Nephron progenitor cell (in vitro differentiated cells): ENCODE measurements around the gene SUMF1.

ENCODE experiments used
- DNase-seq: peaks from one replicate; pipeline ENCODE4 v3.0.0; 2021
- H3K27ac Mint-ChIP-seq: 2 replicates; pipeline ENCODE4 v1.8.0; 2021; ENCODE audit warnings: mild to moderate bottlenecking, moderate library complexity, mixed read lengths
- H3K27me3 Mint-ChIP-seq: 2 replicates; pipeline ENCODE4 v1.8.0; 2021; ENCODE audit warnings: mild to moderate bottlenecking, low read depth, mixed read lengths; ENCODE audit not compliant: poor library complexity
- H3K36me3 Mint-ChIP-seq: 2 replicates; pipeline ENCODE4 v1.8.0; 2021; ENCODE audit warnings: low read depth, mixed read lengths
- H3K4me1 Mint-ChIP-seq: 2 replicates; pipeline ENCODE4 v1.8.0; 2021; ENCODE audit warnings: mixed read lengths
- H3K4me3 Mint-ChIP-seq: 2 replicates; pipeline ENCODE4 v1.8.0; 2021; ENCODE audit warnings: mild to moderate bottlenecking, moderate library complexity, mixed read lengths
- H3K9me3 Mint-ChIP-seq: 2 replicates; pipeline ENCODE4 v1.8.0; 2021; ENCODE audit warnings: mild to moderate bottlenecking, moderate library complexity, mixed read lengths
- CTCF ChIP-seq: fragments of 200-600 bp; sonication (generic); IDR thresholded peaks from 2 replicates; pipeline ENCODE4 v1.5.0; 2021; ENCODE audit warnings: antibody characterized with exemption

The SUMF1 gene

GRCh38 chr3:4426782-4427344 lies 40.2 kb downstream of the SUMF1 start:
- peak; percentile 24 for DNase-seq
- H3K27ac Mint-ChIP-seq: peak overlapping the region; percentile 97
- TF ChIP-seq CTCF: no peak
- peaks cover 53% of the 10 kb centered on the region for H3K4me1 Mint-ChIP-seq
- H3K9me3 Mint-ChIP-seq: peaks cover 14% of the 10 kb centered on the region
- peaks cover 33% of the 10 kb centered on the region for H3K36me3 Mint-ChIP-seq
- peak overlapping the region; percentile 73 for H3K4me3 Mint-ChIP-seq
- no peaks in the 10 kb centered on the region for H3K27me3 Mint-ChIP-seq

GRCh38 chr3:4426261-4426781 lies 40.7 kb downstream of the SUMF1 start:
- Mint-ChIP-seq H3K36me3 (peaks cover 27% of the 10 kb centered on the region), H3K4me1 (peaks cover 58% of the 10 kb centered on the region), H3K9me3 (peaks cover 9% of the 10 kb centered on the region), H3K27ac (peak overlapping the region; percentile 97), H3K4me3 (peak overlapping the region; percentile 73), H3K27me3 (no peaks in the 10 kb centered on the region)
- DNase-seq: no peak
- no peak for TF ChIP-seq CTCF

- Mint-ChIP-seq H3K9me3 (peaks cover 4% of the 10 kb centered on the region), H3K4me3 (peak overlapping the region; percentile 29), H3K27ac (peak overlapping the region; percentile 97), H3K27me3 (no peaks in the 10 kb centered on the region), H3K4me1 (peaks cover 58% of the 10 kb centered on the region), H3K36me3 (peaks cover 22% of the 10 kb centered on the region)
- TF ChIP-seq CTCF: no peak
- DNase-seq: no peak
Observed at GRCh38 chr3:4425707-4426106, 41.4 kb downstream of the SUMF1 start.

GRCh38 chr3:4425055-4425454 lies 42.0 kb downstream of the SUMF1 start:
- no peak for DNase-seq
- Mint-ChIP-seq H3K4me1 (peaks cover 58% of the 10 kb centered on the region), H3K27ac (no peak overlapping the region), H3K9me3 (no peaks in the 10 kb centered on the region), H3K36me3 (peaks cover 17% of the 10 kb centered on the region), H3K27me3 (no peaks in the 10 kb centered on the region), H3K4me3 (no peak overlapping the region)
- no peak for TF ChIP-seq CTCF

GRCh38 chr3:4421121-4421520 lies 45.9 kb downstream of the SUMF1 start:
- no peak overlapping the region for H3K4me3 Mint-ChIP-seq
- no peak for TF ChIP-seq CTCF
- no peaks in the 10 kb centered on the region for H3K9me3 Mint-ChIP-seq
- peaks cover 30% of the 10 kb centered on the region for H3K4me1 Mint-ChIP-seq
- H3K27me3 Mint-ChIP-seq: no peaks in the 10 kb centered on the region
- peaks cover 26% of the 10 kb centered on the region for H3K36me3 Mint-ChIP-seq
- DNase-seq: no peak
- H3K27ac Mint-ChIP-seq: no peak overlapping the region

GRCh38 chr3:4419920-4420319 lies 47.1 kb downstream of the SUMF1 start:
- peaks cover 20% of the 10 kb centered on the region for H3K36me3 Mint-ChIP-seq
- no peaks in the 10 kb centered on the region for H3K9me3 Mint-ChIP-seq
- no peaks in the 10 kb centered on the region for H3K27me3 Mint-ChIP-seq
- no peak overlapping the region for H3K27ac Mint-ChIP-seq
- H3K4me1 Mint-ChIP-seq: peaks cover 20% of the 10 kb centered on the region
- no peak overlapping the region for H3K4me3 Mint-ChIP-seq
- no peak for TF ChIP-seq CTCF
- no peak for DNase-seq
